AG04449 (cell line): ENCODE measurements around the gene ABR.

Experiments
- CTCF ChIA-PET: fragments of 350-600 bp; formaldehyde crosslinking; extraction: SDS; loops from one replicate; lab custom pipeline; 2021; ENCODE audit warnings: antibody characterized with exemption; lab: Yijun Ruan, JAX
- POLR2A ChIA-PET: fragments of 400-600, 350-600 bp; formaldehyde crosslinking; extraction: SDS; loops from one replicate; lab custom pipeline; 2020; ENCODE audit warnings: antibody characterized with exemption, inconsistent platforms; lab: Yijun Ruan, JAX
- DNase-seq: peaks from one replicate; pipeline ENCODE4 v3.0.0-alpha.2; 2010; ENCODE audit warnings: low read depth, low spot score
- H3K4me3 ChIP-seq: 2 replicates; pipeline ENCODE4 v1.5.1; 2011; ENCODE audit warnings: low read depth, mild to moderate bottlenecking, control low read depth, low read length
- CTCF ChIP-seq: IDR thresholded peaks from one replicate; pipeline ENCODE4 v1.5.1; 2011; ENCODE audit warnings: mild to moderate bottlenecking, moderate library complexity, low read length, control low read depth, inconsistent platforms; ENCODE audit not compliant: insufficient read depth; ENCODE audit errors: missing control alignments

The ABR gene

GRCh38 chr17:992933-993332 is 186.8 kb downstream of the ABR start:
- ChIA-PET CTCF (interaction anchor here (0.8 to 1.2 kb wide), 2 partner anchors 64 to 195 kb away, joined by 3 read pairs; no protein-coding TSS in a partner anchor), POLR2A (no interaction called here)
- no peak for DNase-seq
- no peak overlapping the region for H3K4me3 ChIP-seq
- no peak for TF ChIP-seq CTCF

DNA sequence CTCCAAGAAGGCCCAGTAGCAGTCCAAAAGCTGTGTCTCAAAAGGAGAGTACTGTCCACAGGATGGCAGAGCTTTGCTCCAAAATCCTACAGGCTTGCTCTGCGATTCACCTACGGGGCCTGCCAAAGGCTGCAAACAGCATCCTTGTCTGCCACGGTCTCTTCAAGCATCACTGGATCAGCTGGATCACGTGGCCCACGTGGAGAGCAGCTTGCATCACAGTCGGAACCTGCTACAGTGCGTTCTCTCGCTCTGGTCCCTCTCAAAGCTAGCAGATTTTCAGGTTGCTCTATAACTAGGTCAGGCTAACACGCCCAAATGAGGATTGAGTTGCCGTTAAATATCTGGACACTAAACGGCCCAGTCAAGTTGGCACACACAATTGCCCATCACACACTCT is 191.2 kb downstream of the ABR start:
- ChIA-PET POLR2A (interaction anchor here (0.7 kb wide), 1 partner anchor 757 kb away, joined by 3 read pairs; no protein-coding TSS in a partner anchor), CTCF (interaction anchor here (0.9 to 3.3 kb wide), 4 partner anchors 8 to 415 kb away, joined by 3 to 16 read pairs (median 4); partner anchors contain the start of genes NXN and TIMM22)
- H3K4me3 ChIP-seq = no peak overlapping the region
- TF ChIP-seq CTCF = no peak
- no peak for DNase-seq

DNA sequence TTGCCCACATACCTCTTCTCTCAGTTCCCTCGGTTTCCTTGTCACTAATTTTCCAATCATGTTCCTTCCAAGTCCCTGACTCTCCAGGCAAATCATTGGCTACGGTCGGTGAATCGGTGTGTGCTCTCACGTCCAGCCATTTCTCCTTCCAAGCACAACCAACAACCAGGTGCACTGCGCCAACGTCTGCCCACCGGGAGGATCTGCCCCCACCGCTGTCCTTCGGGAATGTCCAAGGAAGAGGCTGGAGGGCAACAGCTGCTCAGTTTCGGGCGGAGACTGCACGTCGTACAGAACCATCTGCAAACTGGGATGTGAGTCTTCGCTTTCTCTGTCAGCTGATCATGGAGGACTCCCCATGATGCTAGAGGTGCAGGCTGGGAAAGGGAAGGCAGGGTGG is 191.8 kb downstream of the ABR start:
- no peak overlapping the region for H3K4me3 ChIP-seq
- no peak for DNase-seq
- ChIA-PET POLR2A (no interaction called here), CTCF (interaction anchor here (0.9 to 3.3 kb wide), 4 partner anchors 8 to 414 kb away, joined by 3 to 16 read pairs (median 4); partner anchors contain the start of genes NXN and TIMM22)
- TF ChIP-seq CTCF = no peak

DNA sequence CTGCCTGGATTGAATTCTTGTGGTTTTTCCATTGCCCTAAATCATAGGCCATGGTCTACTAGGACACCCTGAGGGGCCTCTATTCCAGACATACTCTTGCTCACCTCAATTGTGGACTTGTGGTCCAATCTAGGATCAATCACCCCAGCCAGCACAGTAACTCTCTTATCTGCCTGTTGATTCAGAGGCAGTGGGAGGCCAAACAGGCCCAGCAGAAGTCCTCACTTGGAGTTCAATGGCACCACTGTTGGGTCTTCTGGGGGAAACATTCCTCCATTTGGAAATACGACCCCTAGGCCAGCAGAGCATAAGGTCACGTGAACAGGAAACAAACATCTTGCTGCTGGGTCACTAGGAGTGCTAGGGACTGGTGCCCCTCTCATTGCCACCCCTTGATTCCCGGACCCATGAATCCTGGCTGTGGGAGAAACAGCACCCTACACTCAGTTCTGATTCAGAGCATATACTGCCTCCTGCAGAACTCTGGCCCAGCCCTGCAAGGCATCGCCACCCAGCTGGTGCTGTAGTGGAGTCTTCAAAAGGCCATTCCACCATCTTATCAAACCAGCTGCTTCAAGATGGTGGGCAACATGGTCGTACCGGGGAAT is 193.4 kb downstream of the ABR start:
- POLR2A ChIA-PET = no interaction called here

GRCh38 chr17:983921-984320 is 195.9 kb downstream of the ABR start:
- no peak overlapping the region for H3K4me3 ChIP-seq
- DNase-seq = no peak
- CTCF ChIA-PET = interaction anchor here (1.4 to 8.2 kb wide), 5 partner anchors 12 to 204 kb away, joined by 6 to 157 read pairs (median 102); partner anchors contain the start of genes GLOD4, MRM3 and TIMM22
- TF ChIP-seq CTCF = no peak
- POLR2A ChIA-PET = no interaction called here

More for the DNA sequence above, 193.4 kb downstream of the ABR start:
- CTCF ChIA-PET = interaction anchor here (1.1 to 8.2 kb wide), 5 partner anchors 10 to 233 kb away, joined by 3 to 104 read pairs (median 12); partner anchors contain the start of genes GLOD4, MRM3 and TIMM22
- no peak for TF ChIP-seq CTCF
- DNase-seq = no peak
- H3K4me3 ChIP-seq = no peak overlapping the region

GRCh38 chr17:981292-981658 is 198.5 kb downstream of the ABR start:
- H3K4me3 ChIP-seq = no peak overlapping the region
- CTCF ChIA-PET = interaction anchor here (0.7 to 8.2 kb wide), 48 partner anchors 8 to 832 kb away, joined by 3 to 157 read pairs (median 4); partner anchors contain the start of genes GEMIN4, GLOD4, MRM3 and TIMM22
- TF ChIP-seq CTCF = no peak
- POLR2A ChIA-PET = interaction anchor here (1.0 kb wide), 2 partner anchors 186 to 199 kb away, joined by 4 to 7 read pairs; partner anchors contain the start of genes GLOD4 and MRM3
- DNase-seq = no peak
